Upper lobe of left lung (tissue), 4 donors: ENCODE measurements around the gene SETBP1.

ENCODE experiments used
- CTCF ChIP-seq, 6 experiments: fragments of 450-650 bp in 4 of 6; fragments of 200-600 bp in 2 of 6; sonication (generic) in 2 of 6; IDR thresholded peaks; one replicate each; pipeline ENCODE4 v1.5.1; 2016 to 2019; ENCODE audit warnings: antibody characterized with exemption in 6 of 6
- EP300 ChIP-seq, 4 donors: sonication (generic); formaldehyde crosslinking; IDR thresholded peaks; one replicate each; pipeline ENCODE4 v1.5.1; 2017; ENCODE audit warnings: antibody characterized with exemption in 4 of 4, control low read depth in 2 of 4
- POLR2A ChIP-seq, 4 donors: fragments of 450-650 bp; IDR thresholded peaks; one replicate each; pipeline ENCODE4 v1.5.1; 2016 to 2017; ENCODE audit warnings: antibody characterized with exemption in 4 of 4, mild to moderate bottlenecking in 2 of 4

GRCh38 chr18:44770641-44771040, 90.0 kb downstream of the SETBP1 start:
- no peak for TF ChIP-seq CTCF (IDR thresholded peaks at IDR 0.05)
- TF ChIP-seq EP300 (IDR thresholded peaks at IDR 0.05): no peak
- no peak for TF ChIP-seq POLR2A (IDR thresholded peaks at IDR 0.05)
